Effector CD4-positive, alpha-beta T cell (primary cell): ENCODE results near the gene PGM2L1.
A peak's percentile ranks its signal among the peaks of the same experiment; 100 is the strongest.
"Not testable (repeated sequence)": the region's sequence is repeated elsewhere in the genome, so short reads cannot be mapped to it uniquely, and the experiment has no call there.

Experiments used
- DNase-seq: peaks from one replicate; pipeline ENCODE4 v3.0.0-alpha.2; 2020
- total RNA-seq: gene quantifications from one replicate; lab custom pipeline; 2026; lab: John Stamatoyannopoulos, UW

Gene PGM2L1
- 76.4 reads per million, percentile 77 among the genes with 10 or more reads in this experiment for total RNA-seq

GRCh38 chr11:74398244-74399159 is at the start of gene PGM2L1:
PGM2L1 (minus strand) TSS chr11:74398433; CDS start chr11:74398161, 272 bp downstream.
- peak; percentile 94 for DNase-seq

- DNase-seq: no peak
Observed at GRCh38 chr11:74447720-74448119, 49.5 kb upstream of the PGM2L1 start.

GRCh38 chr11:74446532-74446938 is 48.3 kb upstream of the PGM2L1 start:
- no peak for DNase-seq

- DNase-seq: no peak
Observed at GRCh38 chr11:74444173-74444826, 46.1 kb upstream of the PGM2L1 start.

DNA sequence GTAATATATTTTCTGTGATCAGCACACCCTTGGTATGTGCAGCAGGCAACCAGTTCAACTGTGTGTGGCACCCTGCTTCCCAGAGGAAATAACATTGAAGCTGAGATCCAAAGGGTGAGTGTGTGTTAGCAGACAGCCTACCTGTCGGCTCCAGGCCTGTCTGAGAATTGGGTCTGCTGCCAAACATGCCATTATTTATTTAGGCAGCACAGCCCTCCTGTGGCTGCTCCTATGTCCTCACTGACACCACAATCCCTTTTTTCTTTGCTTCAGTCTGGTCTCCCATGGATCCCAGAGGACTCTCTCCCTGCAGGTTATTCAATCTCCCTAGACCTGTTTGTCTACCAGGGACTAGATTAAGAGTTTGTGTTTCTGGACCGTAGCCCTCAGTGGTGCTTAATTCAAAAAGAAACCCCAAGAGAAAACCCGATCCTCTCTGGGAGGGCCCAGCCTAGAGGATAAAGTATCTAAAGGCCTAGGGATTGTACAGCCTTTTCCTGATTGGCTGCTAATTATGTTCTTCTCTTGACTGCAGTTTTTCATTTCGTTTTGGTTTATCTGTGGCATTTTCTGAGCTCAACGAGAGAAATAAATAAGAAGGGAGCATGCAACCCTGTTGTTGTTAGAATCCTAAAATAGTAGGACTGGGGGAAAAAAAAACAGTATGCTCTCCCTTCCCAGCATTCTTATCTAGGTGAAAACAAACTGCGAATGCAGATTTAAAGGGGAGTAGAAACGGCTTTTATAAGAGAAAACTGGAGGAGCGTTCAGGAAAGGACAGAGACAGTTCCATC is 45.0 kb upstream of the PGM2L1 start:
- DNase-seq: no peak

DNA sequence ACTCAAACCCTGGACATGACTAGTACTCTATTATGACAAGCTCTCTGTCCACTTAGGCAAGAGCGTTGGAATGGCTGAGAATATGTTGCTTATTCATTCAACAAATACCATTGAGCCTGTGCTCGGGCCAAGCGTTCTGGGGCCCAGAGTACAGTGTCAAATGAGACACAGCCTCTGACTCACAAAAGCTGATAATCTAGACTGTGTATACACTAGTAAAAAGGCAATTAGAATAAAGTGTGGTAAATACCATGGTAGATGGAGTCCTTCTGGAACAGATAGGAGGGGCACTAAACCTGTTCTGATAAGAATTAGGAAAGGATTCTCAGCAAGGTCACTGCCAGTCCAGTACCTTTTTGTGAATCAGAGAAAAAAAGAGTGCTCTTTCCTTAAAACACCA is 44.4 kb upstream of the PGM2L1 start:
- DNase-seq: no peak

- no peak for DNase-seq
Observed at GRCh38 chr11:74438681-74439080, 40.4 kb upstream of the PGM2L1 start.

DNA sequence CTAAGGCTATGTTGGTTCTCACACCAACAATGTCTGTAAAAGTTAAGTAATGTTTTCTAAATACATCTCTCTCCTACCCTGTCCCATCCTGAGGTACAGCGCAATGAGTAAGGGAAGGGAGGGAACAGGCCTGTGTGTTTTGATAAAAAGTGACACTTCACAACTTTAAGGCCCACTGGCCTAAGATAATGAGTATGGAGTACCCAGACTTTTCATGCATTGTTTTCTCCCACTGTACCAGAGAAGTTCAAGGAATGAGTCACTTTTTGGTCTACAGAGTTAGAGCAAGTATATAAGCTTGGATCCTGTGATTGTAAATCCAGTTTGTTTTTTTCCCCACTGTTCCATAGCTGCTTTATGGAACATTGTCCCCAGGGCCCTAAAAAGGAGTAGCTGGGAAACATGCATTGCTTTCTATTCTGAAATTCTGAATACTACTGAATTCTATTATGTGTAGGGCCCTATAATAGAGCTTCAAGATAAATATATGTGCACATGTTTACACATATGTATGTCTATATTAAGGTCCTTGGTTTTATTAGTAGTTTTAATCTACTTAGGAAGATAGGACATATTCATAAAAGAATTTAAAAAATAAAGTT is 39.3 kb upstream of the PGM2L1 start:
- no peak for DNase-seq

- DNase-seq: no peak
Observed at GRCh38 chr11:74434528-74434927, 36.3 kb upstream of the PGM2L1 start.

DNA sequence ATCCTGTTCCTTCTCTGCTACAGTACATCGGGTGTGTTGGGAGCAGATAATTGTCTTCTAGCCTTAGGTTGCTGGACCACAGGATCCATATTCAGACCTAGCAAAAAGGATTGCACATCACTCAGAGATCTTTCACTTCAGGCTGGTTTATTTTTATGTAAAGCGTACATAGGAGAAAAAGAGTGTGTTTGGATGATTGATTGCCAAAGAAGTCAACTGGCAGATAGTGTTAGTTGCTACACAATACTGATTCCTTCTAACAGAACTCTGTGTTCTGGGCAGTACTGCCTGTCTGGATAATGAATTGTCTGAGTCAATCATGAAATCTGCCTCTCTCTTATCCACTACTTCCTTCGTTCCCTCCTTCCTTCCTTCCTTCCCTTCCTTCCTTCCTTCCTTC is 31.0 kb upstream of the PGM2L1 start:
- no peak for DNase-seq

GRCh38 chr11:74427384-74427886 is 29.2 kb upstream of the PGM2L1 start:
- no peak for DNase-seq

DNA sequence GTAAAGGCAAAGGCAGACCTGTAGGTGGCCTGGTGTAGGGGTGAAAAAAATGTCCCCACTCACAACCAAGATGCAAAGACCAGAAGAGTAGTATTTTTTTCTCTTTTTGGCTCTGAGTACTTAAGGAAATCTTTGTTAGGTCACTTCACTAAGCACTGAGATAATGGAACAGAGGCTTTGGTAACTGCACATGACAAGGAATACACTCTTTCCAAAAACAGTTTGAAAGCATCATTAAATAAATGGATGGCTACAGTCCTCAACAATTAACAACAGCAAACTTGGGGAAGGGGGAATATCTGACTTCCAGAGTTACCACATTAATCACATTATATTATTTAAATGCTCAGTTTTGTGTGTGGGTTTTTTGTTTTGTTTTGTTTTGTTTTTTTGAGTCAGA is 26.9 kb upstream of the PGM2L1 start:
- no peak for DNase-seq

GRCh38 chr11:74418509-74418895 is 20.3 kb upstream of the PGM2L1 start:
- DNase-seq: no peak

- no peak for DNase-seq
Observed at GRCh38 chr11:74417860-74418508, 19.8 kb upstream of the PGM2L1 start.

GRCh38 chr11:74417379-74417804 is 19.2 kb upstream of the PGM2L1 start:
- no peak for DNase-seq

GRCh38 chr11:74416974-74417373 is 18.7 kb upstream of the PGM2L1 start:
- not testable (repeated sequence) for DNase-seq

GRCh38 chr11:74412733-74413359 is 14.6 kb upstream of the PGM2L1 start:
- no peak for DNase-seq

DNA sequence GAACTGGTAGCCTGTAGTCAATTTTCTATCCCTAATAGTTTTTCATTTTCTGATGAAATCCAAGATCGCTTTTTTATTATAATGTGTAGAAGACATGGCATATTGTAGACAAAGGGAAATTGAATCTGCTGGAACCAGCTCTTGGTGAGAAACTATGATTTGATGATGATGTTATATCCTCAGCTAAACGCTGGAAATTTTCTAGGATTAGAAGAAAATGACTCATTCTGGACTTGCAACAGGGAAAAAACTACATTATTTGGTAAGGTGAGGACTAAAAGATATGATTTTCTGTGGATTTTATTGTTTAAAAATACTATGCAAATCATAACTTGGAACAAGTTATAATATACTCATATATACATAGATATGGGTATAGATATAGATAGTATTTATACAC is 14.1 kb upstream of the PGM2L1 start:
- no peak for DNase-seq

- DNase-seq: no peak
Observed at GRCh38 chr11:74409633-74410032, 11.4 kb upstream of the PGM2L1 start.

DNA sequence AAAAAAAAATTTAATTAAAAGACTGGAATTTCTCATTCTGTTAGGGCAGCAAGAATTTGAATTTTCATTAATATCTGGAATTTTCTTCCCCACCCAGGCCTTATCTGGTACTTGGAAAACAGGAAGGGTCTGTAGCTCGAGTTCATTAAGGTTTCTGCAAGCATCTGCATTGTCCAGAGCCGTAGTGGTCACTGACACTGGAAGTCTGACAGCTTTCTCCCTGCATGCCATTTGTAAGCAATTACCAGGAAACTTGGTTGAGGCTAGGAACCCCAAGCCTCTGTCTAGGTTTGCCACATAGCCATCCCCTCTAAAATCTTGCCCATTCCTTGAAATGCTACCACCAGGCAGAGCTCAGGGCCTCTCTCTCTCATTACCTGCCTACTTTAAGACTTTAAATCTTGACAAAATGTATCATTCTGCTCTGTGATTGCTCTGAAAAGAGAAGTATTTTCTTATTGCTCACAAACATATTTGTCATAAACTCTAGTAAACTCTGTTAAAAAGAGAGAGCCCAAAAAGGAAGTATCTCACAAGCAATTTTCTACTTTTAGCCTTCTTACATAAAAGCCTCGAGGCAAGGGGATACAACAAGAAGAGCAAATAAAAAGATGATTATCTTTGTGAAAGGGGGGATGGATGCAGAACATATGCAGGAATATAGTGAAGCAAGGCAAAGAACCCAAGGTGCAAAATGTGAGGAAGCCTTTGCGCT is 5.5 kb upstream of the PGM2L1 start:
- DNase-seq: no peak

DNA sequence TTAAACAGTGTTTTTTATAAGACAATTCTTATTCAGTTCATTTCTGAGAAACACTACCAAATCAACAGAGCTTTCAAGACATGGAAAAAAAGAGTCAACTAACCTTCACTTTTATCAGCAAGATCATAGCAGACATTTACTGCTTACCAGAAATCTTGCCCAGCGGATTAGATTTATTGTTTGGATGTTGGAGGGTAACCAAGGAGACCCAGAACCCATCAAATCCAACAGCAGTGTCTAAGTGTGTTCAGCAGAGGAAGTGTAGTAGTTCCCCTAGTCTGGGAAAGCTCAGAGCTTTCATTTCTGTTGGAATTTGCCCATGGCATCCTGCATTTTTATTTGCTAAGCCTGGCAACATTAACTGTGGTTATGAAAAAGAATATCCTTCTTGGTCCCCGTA is 2.4 kb upstream of the PGM2L1 start:
- no peak for DNase-seq
